ENCODE measurements around the gene RGS19. TPM values are rescaled to one million over a fixed set of nuclear protein-coding genes. Genes with fewer than 3 reads are reported as not detected.
"Not testable (repeated sequence)": the region's sequence is repeated elsewhere in the genome, so short reads cannot be mapped to it uniquely, and the experiment has no call there.

The RGS19 gene, protein sequence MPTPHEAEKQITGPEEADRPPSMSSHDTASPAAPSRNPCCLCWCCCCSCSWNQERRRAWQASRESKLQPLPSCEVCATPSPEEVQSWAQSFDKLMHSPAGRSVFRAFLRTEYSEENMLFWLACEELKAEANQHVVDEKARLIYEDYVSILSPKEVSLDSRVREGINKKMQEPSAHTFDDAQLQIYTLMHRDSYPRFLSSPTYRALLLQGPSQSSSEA
- polyA plus RNA-seq (2013, experiment 1 of 2; ENCODE audit: insufficient read length) = 14.6 TPM
- 13.5 TPM for polyA plus RNA-seq (2013, experiment 2 of 2; ENCODE audit: insufficient read length)

DNA sequence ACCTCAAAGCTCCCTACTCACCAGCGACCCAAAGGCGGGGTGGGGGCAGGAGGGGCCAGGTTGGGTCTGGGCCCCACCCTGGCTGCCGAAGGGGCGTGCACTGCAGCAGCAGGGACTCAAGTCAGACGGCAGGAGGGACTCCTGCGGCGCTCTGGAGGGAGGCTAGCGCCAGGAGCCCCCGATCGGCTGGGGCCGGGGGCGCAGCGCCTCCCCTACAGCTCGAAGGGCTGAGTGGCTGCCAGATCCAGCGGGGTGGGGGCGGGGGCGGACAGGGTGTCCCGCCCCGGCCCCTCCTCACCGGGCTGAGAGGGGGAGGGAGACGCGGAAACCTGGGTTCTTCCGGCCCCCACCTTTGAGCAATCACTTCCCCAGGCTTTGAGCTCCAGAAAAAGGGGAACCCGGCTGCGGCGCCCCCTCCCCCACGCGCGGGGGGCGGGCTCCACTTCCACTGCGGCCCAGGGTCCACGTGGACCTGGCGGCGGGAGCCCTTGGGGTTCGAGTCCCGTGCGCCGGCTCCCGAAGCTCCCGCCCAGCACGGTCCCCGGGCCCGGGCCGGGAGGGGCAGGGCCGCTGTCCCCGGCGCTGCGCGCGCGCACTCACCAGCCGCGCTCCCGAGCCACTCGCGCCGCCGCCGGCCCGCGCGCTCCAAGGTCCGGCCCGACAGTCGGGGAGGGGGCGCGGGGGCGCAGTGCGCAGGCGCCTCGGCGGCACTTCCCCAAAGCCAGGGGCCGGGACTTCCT lies at the start of gene RGS19:
TSS of gene RGS19 (minus strand) at position 246 of the 740 bp plus-strand sequence. CDS start 2,632 bp downstream, outside the sequence.
- DNase-seq = peak; percentile 73

DNA sequence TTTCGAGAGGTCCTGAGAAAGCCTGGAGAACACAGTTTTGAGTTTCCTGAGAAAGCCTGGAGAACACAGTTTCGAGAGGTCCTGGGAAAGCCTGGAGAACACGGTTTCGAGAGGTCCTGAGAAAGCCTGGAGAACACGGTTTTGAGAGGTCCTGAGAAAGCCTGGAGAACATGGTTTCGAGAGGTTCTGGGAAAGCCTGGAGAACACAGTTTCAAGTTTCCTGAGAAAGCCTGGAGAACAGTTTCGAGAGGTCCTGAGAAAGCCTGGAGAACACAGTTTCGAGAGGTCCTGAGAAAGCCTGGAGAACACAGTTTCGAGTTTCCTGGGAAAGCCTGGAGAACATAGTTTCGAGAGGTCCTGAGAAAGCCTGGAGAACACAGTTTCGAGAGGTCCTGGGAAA lies 44.2 kb upstream of the RGS19 start:
- not testable (repeated sequence) for DNase-seq

DNA sequence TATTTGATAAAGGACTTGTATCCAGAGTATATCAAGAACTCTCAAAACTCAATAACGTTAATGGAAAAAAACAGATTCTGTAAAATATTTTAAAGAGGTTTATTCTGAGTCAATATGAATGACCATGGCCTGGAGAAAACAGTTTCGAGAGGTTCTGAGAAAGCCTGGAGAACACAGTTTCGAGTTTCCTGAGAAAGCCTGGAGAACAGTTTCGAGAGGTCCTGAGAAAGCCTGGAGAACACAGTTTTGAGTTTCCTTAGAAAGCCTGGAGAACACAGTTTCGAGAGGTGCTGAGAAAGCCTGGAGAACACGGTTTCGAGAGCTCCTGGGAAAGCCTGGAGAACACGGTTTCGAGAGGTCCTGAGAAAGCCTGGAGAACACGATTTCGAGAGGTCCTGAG lies 43.6 kb upstream of the RGS19 start:
- DNase-seq = not testable (repeated sequence)

DNA sequence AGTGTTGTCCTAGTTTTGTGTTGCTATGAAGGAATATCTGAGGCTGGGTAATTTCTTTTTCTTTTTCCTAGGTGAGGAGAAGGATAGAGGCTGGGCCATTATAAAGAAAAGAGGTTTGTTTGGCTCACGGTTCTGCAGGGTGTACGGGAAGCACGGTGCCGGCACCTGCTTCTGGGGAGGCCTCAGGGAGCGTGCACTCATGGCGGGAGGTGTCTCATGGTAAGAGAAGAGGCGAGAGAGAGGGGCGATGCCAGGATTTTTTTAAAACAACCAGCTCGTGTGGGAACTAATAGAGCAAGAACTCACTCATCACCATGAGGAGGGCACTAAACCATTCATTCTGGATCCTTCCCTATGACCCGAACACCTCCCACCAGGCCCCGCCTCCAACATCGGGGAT lies 42.3 kb upstream of the RGS19 start:
- DNase-seq = no peak

DNA sequence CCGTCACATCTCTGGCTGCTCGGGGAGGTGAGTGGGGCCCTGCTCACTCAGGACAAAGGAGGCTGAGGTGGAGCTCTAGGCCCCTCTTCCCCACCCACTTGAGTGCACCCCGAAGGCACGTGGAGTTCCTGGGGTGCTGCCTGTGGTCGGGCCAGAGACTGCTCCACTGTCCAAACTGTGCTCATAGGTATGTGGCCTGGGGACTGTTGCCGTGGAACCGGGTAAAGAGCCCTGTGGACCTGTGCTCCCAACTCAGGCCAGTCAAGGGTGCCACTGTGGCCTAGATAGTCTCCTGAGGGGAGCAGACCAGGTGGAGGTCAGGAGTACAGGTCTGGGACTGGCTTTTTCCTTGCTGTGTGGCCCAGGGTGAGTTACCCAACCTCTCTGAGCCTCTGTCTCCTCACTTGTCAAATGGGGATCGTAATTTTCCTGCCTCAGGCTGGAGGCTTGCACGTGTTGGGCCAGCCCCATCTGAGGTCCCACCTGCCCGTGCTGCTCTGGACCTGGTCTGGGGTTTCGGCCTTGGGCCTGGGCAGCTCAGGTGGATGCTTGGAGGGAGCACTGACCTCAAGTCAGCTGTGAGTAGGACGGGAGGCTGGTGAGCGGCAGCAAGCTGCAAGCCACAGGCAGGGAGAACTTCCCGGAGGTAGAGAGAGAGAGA lies 40.5 kb upstream of the RGS19 start:
- DNase-seq = no peak

DNA sequence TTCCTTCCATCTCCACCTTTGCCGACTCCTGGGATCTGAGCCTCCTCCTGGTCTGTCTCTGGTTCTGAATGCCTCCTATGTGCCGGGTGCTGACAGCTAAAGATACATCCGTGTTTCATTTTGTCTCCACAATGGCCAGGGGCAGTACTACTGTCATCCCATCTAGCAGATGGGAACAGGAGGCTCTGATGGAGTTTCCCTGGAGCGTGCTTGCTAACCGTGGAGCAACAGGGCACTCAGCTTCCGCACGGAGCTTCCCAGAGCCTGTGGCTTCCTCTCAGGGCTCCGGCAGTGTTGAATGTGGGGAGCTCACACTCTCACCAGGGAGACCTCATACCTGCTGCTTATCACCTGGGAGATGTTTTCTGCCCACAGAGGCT lies 40.0 kb upstream of the RGS19 start:
- DNase-seq = no peak

DNA sequence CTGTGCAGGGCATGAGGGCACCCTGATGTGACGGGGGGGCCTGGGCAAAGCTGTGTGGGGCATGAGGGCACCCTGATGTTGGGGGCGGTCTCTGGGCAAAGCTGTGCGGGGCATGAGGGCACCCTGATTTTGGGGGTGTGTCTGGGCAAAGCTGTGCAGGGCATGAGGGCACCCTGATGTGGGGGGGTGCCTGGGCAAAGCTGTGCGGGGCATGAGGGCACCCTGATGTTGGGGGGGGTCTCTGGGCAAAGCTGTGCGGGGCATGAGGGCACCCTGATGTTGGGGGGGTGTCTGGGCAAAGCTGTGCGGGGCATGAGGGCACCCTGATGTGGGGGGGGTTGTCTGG lies 38.1 kb upstream of the RGS19 start:
- not testable (repeated sequence) for DNase-seq

DNA sequence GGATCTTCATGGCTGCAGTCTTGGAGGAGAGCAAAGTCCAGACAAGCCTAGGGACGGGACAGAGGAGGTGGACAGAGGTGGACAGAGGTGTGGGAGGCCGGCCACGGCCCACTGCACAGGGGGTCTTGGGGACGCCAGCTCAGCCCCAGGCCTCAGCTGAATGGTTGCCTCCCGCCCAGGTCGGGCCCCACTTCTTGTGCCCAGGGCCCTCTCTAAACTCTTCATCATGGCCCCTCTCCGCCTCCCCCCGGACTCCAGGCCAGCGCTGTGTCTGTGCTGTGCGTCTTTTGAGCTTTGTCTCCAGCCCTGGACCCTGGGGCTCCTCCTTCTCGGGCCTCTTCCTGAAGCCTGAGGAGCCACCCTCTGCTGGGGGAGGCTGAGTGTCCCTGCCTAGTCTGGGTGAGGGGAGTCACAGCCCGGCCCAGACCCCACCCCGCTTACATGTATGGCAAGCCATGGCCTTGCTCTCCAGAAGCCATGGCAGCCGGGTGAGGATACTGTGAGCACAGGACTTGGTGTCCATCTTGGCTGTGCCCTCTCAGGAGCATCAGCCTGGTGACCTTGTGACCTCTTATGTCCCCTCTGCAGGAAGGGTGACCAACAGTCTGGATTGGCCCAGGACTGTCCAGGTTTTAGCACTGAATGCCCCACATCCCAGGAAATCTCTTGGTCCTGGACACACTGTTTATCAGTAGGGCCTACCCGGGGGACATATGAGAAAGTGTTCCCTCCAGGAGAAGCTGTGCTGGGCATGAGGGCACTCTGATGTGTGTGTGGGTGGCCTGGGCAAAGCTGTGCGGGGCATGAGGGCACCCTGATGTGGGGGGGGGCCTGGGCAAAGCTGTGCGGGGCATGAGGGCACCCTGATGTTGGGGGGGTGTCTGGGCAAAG lies 37.5 kb upstream of the RGS19 start:
- no peak for DNase-seq

DNA sequence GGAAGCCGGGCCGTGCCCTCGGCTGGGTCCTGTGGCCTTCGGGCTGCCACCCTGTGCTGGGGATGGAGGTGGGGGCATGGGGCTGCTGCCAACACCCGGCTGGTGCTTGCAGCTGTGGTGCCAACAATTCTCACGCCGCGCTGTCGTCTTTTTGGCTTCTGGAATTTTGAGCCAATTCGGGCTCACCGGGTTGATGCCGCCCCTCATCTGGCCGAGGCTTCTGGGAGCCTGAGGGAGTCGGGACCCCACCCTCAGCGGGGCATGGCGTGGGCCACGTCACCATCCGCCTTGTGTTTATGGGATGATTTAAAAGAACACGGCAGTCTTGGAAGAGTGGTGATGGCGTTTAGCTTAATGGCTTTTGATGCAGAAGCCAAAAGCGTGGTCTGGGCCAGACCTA lies 36.7 kb upstream of the RGS19 start:
- no peak for DNase-seq

DNA sequence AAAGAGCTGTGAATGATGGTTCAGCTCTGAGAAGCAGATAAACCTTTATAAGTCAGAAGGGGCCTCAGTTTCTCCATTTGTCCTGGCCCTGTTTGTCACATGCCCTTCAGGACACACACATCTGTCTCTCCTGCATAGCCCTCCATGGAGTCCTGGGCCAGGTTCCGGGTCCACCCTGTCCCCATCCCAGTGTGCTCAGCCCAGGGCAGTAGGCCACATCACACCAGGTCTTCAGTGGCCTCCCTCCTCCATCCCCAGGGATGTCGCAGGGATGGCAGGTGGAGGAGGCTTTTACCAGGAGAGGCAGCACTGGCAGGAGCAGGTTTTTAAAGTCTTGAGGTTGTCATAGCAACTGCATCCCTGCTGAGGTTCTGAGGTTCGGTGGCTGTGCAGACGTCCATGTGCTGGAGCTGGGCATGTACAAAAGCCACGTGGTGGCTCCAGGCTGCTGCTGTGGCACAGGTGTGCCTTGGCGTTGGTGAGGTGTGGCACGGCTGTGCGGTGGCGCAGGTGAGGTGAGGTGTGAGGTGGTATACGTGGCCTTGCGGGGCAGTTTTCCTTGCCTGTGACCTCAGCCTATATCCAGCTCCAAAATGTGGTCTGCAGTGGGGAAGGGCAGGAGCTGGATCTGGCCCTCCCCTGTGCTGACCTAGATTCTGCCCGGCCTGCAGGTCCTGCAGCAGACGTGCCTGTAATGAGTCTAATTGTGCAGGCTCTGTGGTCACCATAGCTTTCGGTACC lies 36.0 kb upstream of the RGS19 start:
- DNase-seq = no peak

DNA sequence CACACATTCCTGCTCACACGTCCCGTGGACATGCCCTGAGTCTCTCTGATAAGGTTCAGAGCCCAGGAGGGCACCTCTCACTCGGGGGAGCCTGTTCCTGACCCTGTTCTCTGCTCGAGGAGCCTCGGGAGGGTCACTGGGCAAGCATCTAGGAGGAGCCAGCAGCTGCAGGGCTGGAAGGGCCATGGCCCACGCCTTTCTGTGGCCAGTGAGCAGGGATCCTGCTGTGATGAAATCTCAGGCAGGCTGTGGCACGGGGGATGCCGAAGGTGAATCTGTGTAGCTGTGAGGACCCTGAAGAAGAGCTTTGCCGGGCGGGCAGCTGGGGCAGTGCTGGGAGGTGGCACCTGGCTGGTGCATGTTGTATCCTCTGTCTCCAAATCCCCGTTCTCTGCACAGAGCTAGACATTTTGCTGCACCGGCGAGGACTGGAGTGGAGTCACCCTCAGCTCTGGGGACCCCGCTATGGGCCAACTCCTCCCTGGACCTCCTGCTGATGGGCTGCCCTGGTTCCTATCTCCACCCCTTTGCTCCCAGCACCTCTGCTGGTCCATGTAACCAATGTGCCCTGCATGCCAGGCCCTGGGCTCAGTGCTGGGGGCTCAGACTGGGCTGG lies 35.1 kb upstream of the RGS19 start:
- DNase-seq = no peak

DNA sequence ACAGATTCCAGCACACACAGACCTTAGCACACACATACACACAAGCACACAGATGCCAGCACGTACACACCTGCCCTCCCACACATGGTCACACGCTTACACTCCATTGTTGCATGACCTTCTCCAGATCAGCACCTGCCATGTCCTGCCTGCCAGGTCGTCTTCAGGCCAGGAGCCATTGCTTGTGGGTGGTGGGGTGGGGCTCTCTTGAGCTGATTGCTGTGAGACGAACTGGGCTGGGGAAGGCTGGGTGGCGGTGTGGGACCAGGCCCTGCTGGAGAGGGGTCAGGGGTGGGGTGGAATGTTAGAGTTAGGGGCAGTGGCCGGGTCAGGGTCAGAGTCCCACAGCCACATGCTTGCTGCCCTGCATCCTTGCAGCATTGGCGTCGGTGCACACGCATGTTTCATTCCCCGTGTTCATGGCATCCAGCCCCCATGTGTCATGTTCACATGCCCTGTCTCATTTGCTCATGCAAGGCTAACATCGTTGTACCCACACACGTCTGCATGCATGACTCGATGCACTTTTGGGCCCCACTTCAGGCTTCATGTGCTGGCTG lies 34.6 kb upstream of the RGS19 start:
- no peak for DNase-seq

DNA sequence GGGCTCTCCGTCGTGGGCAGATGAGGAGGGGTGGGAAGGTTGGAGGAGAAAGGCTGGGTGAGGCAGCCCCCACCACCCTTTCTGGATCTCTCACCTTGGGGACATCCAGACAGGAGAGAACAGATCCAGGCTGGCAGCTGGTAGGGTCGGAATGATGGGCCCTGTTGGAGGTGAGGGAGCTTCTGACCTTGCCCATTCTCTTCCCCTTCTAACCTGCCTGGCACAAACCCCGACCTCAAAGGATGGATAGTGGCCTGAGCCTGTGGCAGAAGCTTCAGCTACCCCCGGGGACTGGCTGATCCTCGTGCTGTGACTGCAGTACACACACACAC lies 34.1 kb upstream of the RGS19 start:
- DNase-seq = no peak

DNA sequence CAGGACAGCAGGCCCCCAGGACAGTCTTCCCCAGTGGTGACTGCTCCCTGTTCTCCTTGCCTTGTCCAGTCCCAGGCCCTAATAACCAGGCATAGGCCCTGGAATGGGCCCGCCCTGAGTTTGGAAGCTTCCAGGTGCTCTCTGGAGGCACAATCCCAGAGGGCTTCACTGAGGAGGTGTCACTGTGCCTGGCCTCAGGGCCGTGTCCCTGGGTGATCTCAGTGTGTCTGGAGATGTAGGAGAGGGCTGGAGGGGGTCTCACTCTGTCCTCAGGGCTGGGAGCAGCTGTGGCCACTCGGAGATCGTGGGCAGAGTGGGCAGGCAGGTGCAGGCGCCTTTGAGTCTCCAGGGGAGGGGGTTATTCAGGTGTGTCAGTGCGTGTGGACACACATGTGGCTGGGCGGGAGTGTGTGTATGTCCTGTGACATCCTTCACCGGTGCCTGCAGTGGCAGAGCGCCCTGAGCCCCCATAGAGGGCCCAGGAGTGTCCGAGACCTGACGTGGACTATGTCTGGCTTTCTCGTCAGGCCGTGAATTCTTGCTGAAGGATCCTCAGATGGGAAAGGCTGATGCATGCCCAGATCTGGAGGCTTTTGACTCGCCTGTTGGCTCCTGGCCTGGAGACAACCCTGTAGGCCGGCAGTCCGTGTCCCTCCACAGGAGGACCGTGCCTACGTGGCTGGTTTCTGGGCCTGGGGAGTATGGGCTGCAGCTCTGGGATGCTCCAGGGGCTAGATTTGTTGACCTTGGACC lies 33.5 kb upstream of the RGS19 start:
- no peak for DNase-seq

DNA sequence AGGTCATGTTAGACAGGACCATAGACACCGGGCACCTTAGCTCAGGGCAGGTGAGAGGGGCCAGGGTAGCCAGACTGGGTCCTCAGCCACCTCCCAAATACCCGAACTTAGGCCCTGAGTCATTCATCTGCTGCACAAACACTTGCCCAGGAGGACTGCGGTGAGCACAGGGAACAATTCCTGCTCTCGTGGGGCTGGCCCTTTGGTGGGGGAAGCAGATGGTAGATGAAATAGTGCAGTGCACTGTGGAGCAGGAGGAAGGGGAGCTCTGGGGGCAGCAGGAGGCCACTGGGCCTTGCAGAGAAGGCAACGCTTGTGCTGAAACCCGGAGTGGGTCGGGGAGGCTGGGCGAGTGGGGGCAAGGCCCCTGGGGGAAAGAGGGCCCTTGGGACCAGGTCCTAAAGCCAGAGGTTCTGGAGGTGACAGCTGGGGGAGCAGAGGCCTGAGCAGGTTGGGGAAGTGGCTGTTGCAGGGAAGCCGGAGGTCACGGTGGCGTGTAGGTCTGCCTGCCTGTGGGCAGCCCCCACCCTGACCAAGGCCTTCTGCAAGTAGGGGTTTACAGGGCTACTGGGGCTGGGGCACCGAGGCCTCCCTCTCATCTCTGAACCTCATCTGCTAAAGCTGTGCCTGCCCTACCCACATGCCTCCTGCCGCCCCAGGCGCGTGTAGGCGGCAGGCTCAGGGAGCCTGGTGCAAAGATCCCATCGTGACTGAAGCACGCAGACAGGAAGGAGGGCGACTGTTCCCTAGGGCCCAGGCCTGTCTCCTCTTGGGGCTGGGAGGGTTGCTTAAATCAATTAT lies 32.7 kb upstream of the RGS19 start:
- no peak for DNase-seq

DNA sequence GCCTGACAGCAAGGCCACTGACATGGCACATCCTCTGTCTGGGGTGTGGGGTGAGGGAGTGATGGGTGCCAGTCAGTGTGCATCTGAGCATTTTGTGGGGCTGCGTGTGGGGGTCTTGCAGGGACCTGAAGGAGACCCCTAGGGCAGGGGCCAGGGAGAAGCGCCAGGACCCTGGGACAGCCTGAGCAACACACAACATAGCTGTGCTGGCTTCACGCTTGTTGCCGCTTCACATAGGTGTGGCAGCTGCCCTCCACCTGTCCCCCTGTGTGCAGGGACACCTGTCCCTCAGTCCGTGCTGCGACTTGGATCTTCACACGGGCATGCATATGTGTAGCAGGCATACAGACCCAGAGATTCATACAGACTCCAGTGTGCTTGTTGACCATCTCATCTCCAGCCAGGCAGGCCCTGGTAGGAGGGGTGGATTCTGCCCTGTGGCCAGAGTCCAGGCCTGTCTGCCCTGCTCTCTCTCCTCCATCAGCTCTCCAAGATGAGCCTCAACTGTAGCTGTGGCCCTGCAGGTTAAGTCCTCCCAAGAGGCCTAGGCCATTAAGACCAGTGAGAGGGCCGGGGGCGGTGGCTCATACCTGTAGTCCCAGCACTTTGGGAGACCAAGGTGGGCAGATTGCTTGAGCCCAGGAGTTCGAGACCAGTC lies 31.2 kb upstream of the RGS19 start:
- DNase-seq = no peak

DNA sequence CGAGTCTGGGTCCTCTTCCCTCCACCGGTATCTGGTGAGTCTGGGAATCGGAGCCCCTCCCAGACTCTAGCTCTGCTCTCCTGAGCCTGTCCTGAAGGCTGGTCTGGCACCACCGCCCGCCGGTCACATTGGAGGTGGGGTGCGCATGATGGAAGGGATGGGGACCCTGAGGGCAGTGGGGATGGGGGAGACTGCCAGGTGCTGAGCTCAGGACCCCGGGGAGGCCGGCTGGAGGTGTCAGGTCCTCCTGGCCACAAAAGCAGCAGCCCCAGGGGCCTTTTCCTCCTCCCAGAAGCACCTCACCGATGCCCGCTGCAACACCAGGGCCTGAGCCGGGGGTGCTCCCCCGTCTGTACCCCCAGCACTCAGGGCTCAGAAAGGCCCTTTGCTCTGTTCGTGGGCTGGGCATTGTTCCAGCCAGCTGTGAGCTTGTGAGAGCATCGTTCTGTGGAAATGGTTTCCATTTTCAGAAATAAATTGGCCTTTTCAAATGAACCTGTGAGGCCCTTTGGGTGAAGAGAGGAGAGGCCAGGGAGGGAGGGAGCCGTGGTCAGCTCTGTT lies 30.6 kb upstream of the RGS19 start:
- DNase-seq = no peak

DNA sequence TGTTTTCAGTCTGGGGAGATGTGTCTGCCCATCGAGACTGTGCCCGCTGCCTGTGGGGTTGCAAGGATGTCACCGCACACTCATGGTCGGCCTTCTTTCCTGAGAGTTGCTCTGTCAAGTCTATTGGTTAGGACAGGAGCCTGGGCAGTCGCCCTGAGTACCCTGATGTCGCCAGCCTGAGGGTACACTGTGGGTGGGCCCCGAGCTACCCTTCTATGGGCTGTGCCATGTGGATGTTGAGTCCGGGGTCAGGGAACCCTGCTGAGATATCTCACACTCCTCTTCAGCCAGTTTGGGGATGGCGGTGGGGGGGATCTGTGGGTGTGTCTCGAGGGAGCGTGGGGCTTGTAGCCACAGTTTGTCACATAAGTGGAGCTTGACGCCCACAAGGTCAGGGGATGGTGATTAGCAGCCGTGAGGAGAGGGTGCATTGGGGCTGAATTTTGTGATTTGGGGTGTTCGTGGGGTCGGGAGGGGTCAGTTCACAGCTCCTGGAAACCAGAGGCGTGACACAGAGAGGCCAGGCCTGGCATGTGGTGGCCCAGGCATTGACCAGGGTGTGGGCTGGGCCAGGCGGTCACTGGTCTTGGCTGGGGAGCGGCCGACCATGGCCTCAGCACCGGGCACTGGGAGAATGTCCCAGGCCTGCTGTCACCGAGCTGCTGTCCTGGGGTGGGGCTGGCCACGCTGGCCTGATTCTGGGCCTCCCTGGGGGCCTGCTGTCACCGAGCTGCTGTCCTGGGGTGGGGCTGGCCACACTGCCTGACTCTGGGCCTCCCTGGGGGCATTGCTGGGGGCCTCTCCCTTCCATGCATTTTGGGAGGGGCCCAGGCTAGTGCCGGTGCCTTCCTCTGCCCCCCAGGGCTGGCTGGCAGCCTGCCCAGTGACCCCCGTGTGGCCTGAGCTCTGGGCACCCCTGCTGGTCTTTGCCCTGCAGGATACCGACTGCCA lies 29.7 kb upstream of the RGS19 start:
- DNase-seq = no peak

Data from fibroblast of skin of scalp (primary cell).